DMS53 (cell line): ENCODE data around the gene GEMIN5.

Experiments used
- DNase-seq: peaks from one replicate; lab custom pipeline; 2025; lab: John Stamatoyannopoulos, UW

The GEMIN5 gene

GRCh38 chr5:154892369-154892771, 45.6 kb downstream of the GEMIN5 start:
- DNase-seq, result no peak

GRCh38 chr5:154885439-154885838, 52.6 kb downstream of the GEMIN5 start:
- no peak for DNase-seq

GRCh38 chr5:154884424-154884823, 53.6 kb downstream of the GEMIN5 start:
- DNase-seq, result no peak

DNA sequence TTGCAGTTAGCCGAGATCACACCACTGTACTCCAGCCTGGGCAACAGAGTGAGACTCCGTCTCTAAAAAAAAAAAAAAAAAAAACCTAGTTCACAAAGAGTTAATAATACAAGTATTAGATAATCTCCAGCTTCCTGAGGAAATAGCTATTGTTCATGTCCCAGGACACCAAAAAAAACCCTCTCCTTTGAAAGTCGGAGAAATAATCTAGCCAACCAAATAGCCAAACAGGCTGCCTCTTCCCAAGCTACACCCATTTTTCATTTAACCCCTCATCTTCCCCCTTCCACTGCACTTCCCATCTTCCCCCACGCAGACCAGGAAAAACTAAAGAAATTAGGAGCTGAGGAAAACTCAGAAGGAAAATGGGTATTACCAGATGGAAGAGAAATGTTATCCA, 56.0 kb downstream of the GEMIN5 start:
- DNase-seq, result no peak

- peak; percentile 33 for DNase-seq
These were observed 59.2 kb downstream of the GEMIN5 start for GRCh38 chr5:154878642-154879335.

DNA sequence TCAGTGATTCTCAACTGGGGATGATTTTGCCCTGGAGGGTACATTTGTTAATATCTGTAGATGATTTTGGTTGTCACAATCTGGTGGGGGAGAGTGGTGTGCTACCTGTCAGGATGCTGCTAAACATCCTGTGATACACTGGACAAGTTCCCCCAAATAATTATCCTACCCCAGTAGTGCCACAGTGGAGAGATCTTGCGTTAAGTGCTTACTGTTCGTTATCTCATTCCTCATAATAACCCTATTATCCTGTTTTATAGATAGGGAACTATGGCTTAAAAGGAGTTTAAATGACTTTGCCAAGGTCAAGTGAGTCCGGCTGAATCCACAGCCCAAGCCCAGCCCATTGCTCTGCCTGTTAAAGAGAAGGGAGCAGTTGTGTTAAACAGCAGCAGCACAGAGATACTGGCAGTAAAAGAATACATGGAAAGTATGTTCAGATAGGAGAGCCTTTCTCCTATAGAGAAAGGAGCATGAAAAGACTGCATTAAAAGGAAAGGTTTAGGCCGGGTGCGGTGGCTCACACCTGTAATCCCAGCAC, 64.2 kb downstream of the GEMIN5 start:
- no peak for DNase-seq

DNA sequence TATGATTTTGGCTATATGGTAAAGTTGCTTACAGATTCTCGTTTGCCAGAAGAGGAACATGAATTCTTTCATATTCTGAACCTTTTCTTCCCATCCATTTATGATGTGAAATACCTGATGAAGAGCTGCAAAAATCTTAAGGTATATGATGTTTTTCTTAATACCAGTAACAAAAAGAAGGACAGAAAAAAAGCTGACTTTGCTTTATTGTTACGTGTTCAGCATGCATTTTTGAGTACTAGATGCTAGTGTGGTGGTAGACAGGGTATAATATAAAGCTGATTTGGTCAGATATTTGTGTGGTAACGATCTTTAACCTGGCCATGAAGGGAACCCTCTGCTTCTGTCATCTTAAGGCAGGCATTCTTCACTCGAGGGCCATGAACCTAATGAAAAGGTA, 66.3 kb downstream of the GEMIN5 start:
- DNase-seq, result no peak

DNA sequence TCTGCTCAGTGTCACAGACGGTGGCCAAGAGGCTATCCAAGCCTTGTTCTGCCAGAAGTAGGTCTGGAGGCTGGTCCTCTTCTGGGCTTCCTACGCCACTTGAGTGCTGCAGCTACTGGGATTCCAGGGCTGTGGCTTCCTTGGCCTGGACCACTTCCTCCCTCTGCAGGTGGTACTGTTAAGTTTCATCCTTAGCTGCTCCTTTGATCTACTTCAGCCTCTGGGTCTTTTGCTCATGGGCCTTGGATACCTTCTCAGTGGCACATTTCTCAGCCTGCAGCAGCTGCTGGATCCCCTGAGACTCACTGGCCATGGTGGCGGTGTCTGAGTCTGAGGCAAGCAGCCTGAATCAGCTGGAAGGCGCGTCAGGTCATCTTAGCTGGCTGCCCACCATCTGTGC, 69.3 kb downstream of the GEMIN5 start:
- peak; percentile 43 for DNase-seq

DNA sequence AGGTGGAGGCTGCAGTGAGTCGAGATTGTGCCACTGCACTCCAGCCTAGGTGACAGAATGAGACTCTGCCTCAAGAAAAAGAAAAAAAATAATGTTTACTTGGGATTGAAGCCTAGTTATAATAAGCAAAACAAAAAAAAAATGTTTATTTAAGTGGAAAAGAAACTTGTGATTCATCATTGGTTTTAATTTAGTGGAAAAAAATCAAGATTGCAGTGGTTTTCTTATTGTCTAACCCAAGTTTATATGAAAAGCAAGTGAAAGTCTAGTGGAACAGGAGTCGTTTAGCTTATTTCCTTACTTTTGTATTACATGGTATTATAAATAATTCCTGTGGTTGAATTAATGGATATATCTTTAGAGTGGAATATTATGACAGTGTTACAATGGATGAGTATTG, 71.2 kb downstream of the GEMIN5 start:
- DNase-seq, result no peak

GRCh38 chr5:154865466-154866184, 72.4 kb downstream of the GEMIN5 start:
- DNase-seq, result no peak

- DNase-seq, result no peak
These were observed 74.5 kb downstream of the GEMIN5 start for GRCh38 chr5:154863291-154864080.

- no peak for DNase-seq
These were observed 75.2 kb downstream of the GEMIN5 start for GRCh38 chr5:154862766-154863165.

GRCh38 chr5:154861946-154862345, 76.1 kb downstream of the GEMIN5 start:
- no peak for DNase-seq

- no peak for DNase-seq
These were observed 77.2 kb downstream of the GEMIN5 start for GRCh38 chr5:154860765-154861164.

DNA sequence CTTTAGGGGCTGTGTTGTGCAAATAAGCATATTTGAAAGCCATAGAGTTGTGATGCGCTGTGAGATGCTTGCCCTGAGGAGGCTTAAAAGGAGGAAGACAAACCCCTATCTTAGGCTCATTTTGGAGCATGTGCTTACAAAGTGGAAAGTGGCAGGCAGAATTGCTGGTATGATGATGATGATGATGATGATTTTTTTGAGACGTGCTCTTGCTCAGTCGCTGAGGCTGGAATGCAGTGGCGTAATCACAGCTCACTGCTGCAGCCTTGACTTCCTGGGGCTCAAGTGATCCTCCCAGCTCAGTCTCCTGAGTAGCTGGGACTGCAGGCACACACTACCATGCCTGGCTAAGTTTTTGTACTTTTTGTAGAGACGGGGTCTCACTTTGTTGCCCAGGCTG, 77.9 kb downstream of the GEMIN5 start:
- DNase-seq, result no peak

GRCh38 chr5:154858972-154859871, 78.8 kb downstream of the GEMIN5 start:
- DNase-seq, result peak; percentile 62

- DNase-seq, result peak; percentile 99
These were observed 79.6 kb downstream of the GEMIN5 start, which contains the start of gene CNOT8 for GRCh38 chr5:154858297-154858971. Gene CNOT8, plus strand, starts transcription at chr5:154858627. Its CDS starts 4,652 bp downstream, at chr5:154863279.

GRCh38 chr5:154857530-154858296, 80.3 kb downstream of the GEMIN5 start:
- peak; percentile 99 for DNase-seq

- no peak for DNase-seq
These were observed 86.7 kb downstream of the GEMIN5 start for GRCh38 chr5:154851351-154851750.
